GM18909 (cell line): Measurements from ENCODE around the gene AMZ2.
A peak's percentile ranks its signal among the peaks of the same experiment; 100 is the strongest.
"Not testable (repeated sequence)": the region's sequence is repeated elsewhere in the genome, so short reads cannot be mapped to it uniquely, and the experiment has no call there.

Source experiments
- ATAC-seq: cut with Tn5 transposase; IDR thresholded peaks from one replicate; pipeline ENCODE4 v1.9.1; 2021; ENCODE audit warnings: mild to moderate bottlenecking; ENCODE audit not compliant: unreplicated experiment, poor library complexity

The AMZ2 gene

DNA sequence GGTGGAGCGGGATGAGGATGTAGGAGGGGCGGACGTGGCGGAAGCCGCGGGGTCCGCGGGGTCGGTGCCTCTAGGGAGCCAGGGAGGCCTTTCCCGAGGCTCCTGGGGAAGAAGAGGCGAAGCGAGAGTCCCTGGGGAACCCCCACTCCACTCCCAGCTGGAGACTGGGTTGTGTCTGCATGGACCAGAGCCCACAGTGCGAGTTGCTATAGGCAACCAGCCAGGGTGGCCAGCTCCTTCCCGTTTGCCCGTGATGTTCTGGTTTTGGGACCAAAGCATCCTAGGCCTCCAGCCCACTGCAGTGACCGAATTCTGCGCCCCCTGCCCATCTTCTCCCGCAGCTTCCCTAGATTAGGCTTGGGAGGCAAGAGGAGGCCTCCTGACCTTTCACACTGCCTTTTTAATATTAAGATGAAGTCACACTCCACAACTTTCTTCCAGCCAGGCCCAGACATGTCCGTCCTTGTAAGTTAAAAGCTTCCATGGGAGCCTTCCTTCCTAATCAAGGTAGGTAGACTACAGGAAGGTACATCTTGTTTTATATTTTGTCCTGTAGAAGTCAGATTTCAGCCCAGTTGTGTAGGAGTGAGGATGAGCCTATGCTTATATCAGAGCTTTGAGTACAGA is 469 bp downstream of the AMZ2 start:
- peak; percentile 19 for ATAC-seq

- ATAC-seq, result no peak
Measured at GRCh38 chr17:68248891-68249290, 1.0 kb downstream of the AMZ2 start.

DNA sequence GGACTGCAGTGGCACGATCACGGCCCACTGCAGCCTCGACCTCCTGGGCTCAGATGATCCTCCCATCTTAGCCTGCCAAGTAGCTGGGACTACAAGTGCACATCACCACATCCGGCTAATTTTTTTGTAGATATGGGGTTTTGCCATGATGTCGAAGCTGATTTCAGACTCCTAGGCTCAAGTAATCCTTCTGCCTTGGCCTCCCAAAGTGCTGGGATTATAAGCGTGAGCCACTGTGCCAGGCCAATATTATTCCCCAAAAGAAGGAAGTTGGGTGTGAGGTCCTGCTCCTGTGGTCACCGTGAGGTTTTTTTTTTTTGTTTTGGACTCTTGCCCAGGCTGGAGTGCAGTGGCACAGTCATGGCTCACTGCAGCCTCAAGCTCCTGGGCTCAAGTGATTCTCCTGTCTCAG is 1.5 kb downstream of the AMZ2 start:
- no peak for ATAC-seq

DNA sequence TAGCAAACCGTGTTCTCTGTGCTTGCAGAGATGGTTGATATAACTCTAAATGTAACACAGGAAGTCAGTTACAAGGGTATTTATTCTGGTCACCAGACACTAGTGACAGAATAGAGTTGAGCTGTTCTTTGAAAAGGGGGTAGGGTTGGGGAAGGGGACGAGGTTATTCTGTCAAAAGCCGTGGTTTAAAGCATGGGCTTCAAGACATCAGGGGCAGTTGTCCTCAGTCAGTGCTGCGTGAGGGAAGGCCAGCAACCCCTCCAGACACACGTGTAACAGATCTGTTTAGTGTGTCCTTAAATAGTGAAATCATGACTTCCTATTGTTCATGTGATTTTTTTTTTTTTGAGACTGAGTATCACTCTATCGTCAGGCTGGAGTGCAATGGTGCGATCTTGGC is 5.6 kb downstream of the AMZ2 start:
- ATAC-seq, result not testable (repeated sequence)

GRCh38 chr17:68255151-68255550 is 7.3 kb downstream of the AMZ2 start:
- no peak for ATAC-seq

DNA sequence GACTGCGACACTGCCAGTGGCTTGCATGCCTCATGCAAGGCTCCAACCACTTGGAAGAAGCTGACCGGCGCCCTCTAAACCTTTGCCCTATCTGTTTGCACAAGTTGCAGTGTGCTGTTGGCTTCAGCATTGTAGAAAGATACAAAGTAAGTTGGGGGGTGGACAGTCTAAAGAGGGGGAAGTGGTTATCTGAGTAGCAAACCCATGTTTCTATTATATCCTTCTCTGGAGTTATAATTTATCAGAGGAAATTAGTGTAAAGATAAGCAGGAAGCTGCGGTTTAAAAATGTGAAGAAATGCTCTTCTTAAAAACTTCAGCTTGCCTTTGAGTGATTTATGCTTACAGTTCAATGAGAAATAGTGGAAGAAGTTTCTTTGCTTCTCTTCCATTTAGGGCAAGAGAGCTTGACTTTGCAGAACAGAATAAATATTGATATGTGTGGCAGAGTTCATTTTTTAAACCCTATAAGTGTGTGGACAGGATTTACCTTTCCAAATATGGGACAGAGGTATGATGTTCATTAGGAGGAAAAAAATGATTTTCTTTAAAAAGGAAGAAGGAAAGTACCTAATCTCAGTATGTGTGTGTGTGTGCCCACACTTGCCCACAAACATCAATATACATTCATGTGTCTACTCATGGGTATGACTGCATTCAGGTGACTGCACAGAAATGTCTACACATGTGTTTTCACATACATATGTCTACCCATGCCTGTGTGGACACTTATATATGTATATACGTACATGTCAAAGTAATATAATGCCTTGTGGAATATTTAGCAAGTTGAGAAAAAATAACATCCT is 8.1 kb downstream of the AMZ2 start:
- no peak for ATAC-seq

GRCh38 chr17:68256701-68257100 is 8.9 kb downstream of the AMZ2 start:
- ATAC-seq, result not testable (repeated sequence)

DNA sequence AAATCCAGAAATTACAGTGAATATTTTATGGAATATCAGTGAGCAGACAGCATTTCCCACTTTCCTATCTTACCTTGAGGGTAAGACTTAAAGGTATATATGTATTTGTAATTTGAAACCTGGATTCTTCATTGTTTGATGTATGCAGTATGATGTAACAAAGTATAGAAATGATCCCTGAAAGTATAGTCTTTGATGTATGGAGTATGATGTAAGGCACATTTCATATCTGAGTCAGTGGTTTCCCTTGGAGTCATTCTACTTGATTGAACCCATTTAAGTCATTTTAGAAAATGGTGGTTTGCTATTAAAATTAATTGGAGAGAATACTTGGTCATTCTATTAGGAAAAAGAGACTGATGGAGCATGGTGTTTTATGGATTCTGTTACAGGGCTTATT is 10.1 kb downstream of the AMZ2 start:
- no peak for ATAC-seq

DNA sequence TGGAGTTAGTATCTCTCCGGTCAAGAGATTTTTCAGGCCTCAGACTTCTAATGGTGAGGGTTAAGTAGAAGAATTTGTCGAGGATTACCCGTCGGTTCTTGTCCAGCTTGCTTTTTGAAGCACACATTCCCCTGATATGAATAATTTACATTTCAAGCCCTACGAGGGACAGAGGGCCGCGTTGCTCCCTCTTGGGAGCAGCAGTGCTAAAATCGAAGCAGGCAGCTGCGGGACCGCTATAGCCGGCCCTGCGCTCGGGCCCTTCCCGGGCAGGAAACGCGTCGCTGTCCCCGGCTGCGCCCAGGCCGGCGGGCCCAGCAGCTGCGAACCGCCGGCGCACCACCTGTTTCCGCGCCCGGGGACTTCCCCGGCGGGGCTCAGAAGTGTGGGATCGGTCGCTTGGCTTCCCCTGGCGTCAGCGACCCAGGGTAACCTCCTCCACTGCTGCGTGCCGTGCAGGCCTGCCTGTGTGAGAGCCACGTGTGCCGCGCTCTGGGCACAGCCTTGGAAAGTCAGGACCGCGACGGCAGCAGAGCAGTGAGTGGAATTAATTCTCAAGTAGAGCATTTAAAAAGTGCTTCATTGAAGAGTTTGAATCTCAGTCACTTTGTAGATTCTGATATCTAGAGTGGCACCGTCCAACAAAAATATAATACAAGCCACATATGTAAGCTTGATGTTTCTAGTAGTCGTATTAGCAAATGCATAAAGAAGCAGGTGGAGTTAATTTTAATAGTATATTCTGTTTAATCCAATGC is 11.2 kb downstream of the AMZ2 start:
- peak; percentile 94 for ATAC-seq

DNA sequence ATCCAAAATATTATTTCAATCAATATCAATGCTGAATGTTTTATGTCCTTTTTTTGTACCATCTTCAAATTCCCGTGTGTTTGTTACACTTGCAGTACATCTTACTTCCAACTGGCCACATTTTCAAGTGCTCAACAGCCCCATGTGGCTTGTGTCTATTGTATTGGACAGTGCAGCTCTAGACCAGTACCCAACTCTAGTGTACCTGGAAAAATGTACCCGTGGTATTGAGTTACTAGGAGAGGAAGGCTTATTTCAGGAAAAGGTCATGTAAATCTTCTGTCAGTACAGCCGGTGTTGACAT is 11.8 kb downstream of the AMZ2 start:
- not testable (repeated sequence) for ATAC-seq

- ATAC-seq, result no peak
Measured at GRCh38 chr17:68260051-68260762, 12.4 kb downstream of the AMZ2 start.

DNA sequence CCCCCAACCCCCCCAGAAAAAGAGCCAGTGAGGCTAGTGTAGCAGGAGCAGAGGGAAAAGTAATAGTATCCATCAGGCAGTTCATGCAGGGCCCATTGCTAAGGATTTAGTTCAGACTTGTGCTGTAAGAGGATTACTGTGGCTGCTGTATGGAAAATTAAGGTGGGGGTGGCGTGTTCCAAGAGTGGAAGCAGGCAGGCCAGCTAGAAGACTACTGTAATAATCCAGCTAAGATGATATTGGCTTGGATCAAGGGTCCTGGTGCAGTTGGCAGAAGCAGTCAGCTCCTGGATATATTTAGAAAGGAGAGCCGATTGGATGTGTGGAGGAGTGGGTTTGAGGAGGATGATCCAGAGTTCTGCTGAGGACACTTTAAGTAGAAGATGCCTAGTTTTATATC is 14.6 kb downstream of the AMZ2 start:
- ATAC-seq, result not testable (repeated sequence)

- ATAC-seq, result not testable (repeated sequence)
Measured at GRCh38 chr17:68263101-68263681, 15.3 kb downstream of the AMZ2 start.

GRCh38 chr17:68265833-68266232 is 18.0 kb downstream of the AMZ2 start:
- not testable (repeated sequence) for ATAC-seq

- no peak for ATAC-seq
Measured at GRCh38 chr17:68273722-68274121, 25.9 kb downstream of the AMZ2 start.

GRCh38 chr17:68276339-68276738 is 28.5 kb downstream of the AMZ2 start:
- ATAC-seq, result not testable (repeated sequence)

- ATAC-seq, result no peak
Measured at GRCh38 chr17:68277807-68278206, 30.0 kb downstream of the AMZ2 start.

GRCh38 chr17:68281965-68282364 is 34.1 kb downstream of the AMZ2 start:
- ATAC-seq, result not testable (repeated sequence)

- ATAC-seq, result no peak
Measured at GRCh38 chr17:68288375-68288774, 40.5 kb downstream of the AMZ2 start.

DNA sequence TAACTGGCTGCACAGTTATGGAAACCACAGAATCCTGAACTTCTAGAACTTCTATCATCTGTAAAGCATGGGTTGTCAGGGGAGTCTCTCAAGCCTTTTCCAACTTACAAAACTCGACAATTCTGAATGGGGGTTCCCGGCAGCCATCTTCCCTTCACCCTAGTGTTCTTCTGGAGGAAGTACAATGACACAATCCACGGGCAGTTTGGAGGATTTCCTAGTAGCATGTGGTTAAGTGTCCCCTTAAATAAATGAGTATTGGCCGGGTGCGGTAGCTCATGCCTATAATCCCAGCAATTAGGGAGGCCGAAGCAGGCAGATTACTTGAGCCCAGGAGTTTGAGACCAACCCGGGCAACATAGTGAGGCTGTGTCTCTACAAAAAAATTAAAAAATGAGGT is 41.0 kb downstream of the AMZ2 start:
- ATAC-seq, result no peak
